Stimulated activated naive B cell treated with anti-CD40 and anti-IgM and Interleukin-4, amounts not matched to agents 10 μg/mL and 1 μg/mL and 100 μg/mL, for 72 hours (primary cell): ENCODE data around the gene AWAT2.
A peak's percentile ranks its signal among the peaks of the same experiment; 100 is the strongest.

ENCODE experiments used
- ATAC-seq, 2 donors: fragments of 150-1000 bp; cut with Tn5 transposase; replicated peaks; 2 replicates each; pipeline ENCODE4 v1.10.0; 2021; ENCODE audit warnings: moderate library complexity in 1 of 2
- DNase-seq: peaks from one replicate; pipeline ENCODE4 v3.0.0; 2021
- H3K27ac Mint-ChIP-seq: one replicate; pipeline ENCODE4 v1.8.0; 2022; ENCODE audit warnings: mild to moderate bottlenecking, mixed read lengths
- H3K27me3 Mint-ChIP-seq, 2 donors: one replicate each; pipeline ENCODE4 v1.8.0; 2022; ENCODE audit warnings: mixed read lengths in 2 of 2
- H3K36me3 Mint-ChIP-seq, 2 donors: one replicate each; pipeline ENCODE4 v1.8.0; 2022; ENCODE audit warnings: mixed read lengths in 2 of 2, mild to moderate bottlenecking in 1 of 2
- H3K4me1 Mint-ChIP-seq, 2 donors: one replicate each; pipeline ENCODE4 v1.8.0; 2022; ENCODE audit warnings: mixed read lengths in 2 of 2, mild to moderate bottlenecking in 1 of 2
- H3K4me3 Mint-ChIP-seq, 2 donors: one replicate each; pipeline ENCODE4 v1.8.0; 2022; ENCODE audit warnings: mild to moderate bottlenecking in 2 of 2, mixed read lengths in 2 of 2, moderate library complexity in 1 of 2
- H3K9me3 Mint-ChIP-seq, 2 donors: one replicate each; pipeline ENCODE4 v1.8.0; 2022; ENCODE audit warnings: mixed read lengths in 2 of 2, mild to moderate bottlenecking in 1 of 2

Gene AWAT2

GRCh38 chrX:70052895-70053615 lies 3.3 kb upstream of the AWAT2 start:
- no peak for DNase-seq
- ATAC-seq, result no peak
- H3K9me3 Mint-ChIP-seq, result no peaks in the 10 kb centered on the region
- H3K27me3 Mint-ChIP-seq, result peaks cover 7 to 33% of the 10 kb centered on the region in 2 donors
- H3K4me1 Mint-ChIP-seq, result no peaks in the 10 kb centered on the region
- no peak overlapping the region for H3K4me3 Mint-ChIP-seq
- no peaks in the 10 kb centered on the region for H3K36me3 Mint-ChIP-seq
- H3K27ac Mint-ChIP-seq, result no peak overlapping the region

GRCh38 chrX:70049406-70049805 lies 332 bp downstream of the AWAT2 start:
- no peaks in the 10 kb centered on the region for H3K9me3 Mint-ChIP-seq
- DNase-seq, result no peak

GRCh38 chrX:70046978-70047377 lies 2.8 kb downstream of the AWAT2 start:
- Mint-ChIP-seq H3K27ac (no peak overlapping the region), H3K4me1 (no peaks in the 10 kb centered on the region), H3K4me3 (no peak overlapping the region), H3K27me3 (peaks cover 0 to 8% of the 10 kb centered on the region in 2 donors), H3K36me3 (no peaks in the 10 kb centered on the region), H3K9me3 (no peaks in the 10 kb centered on the region)
- DNase-seq, result no peak
- no peak for ATAC-seq

More at GRCh38 chrX:70049406-70049805, 332 bp downstream of the AWAT2 start:
- Mint-ChIP-seq H3K27ac (no peak overlapping the region), H3K4me3 (no peak overlapping the region), H3K27me3 (peaks cover 7 to 19% of the 10 kb centered on the region in 2 donors), H3K4me1 (no peaks in the 10 kb centered on the region), H3K36me3 (no peaks in the 10 kb centered on the region)
- ATAC-seq, result no peak

GRCh38 chrX:70044541-70045245 lies 5.0 kb downstream of the AWAT2 start:
- H3K4me1 Mint-ChIP-seq, result no peaks in the 10 kb centered on the region
- H3K27ac Mint-ChIP-seq, result no peak overlapping the region
- H3K9me3 Mint-ChIP-seq, result no peaks in the 10 kb centered on the region
- no peak for DNase-seq
- no peaks in the 10 kb centered on the region for H3K36me3 Mint-ChIP-seq
- no peak for ATAC-seq
- no peak overlapping the region for H3K4me3 Mint-ChIP-seq
- peaks cover 0 to 13% of the 10 kb centered on the region in 2 donors for H3K27me3 Mint-ChIP-seq

GRCh38 chrX:70043685-70044084 lies 6.1 kb downstream of the AWAT2 start:
- Mint-ChIP-seq H3K27me3 (peaks cover 0 to 13% of the 10 kb centered on the region in 2 donors), H3K9me3 (no peaks in the 10 kb centered on the region), H3K4me1 (no peaks in the 10 kb centered on the region), H3K27ac (no peak overlapping the region), H3K36me3 (no peaks in the 10 kb centered on the region), H3K4me3 (no peak overlapping the region)
- no peak for ATAC-seq
- DNase-seq, result no peak

GRCh38 chrX:70042399-70043371 lies 7.1 kb downstream of the AWAT2 start:
- no peak for ATAC-seq
- DNase-seq, result no peak
- Mint-ChIP-seq H3K36me3 (no peaks in the 10 kb centered on the region), H3K27ac (no peak overlapping the region), H3K4me3 (no peak overlapping the region), H3K27me3 (peaks cover 0 to 19% of the 10 kb centered on the region in 2 donors), H3K9me3 (no peaks in the 10 kb centered on the region), H3K4me1 (no peaks in the 10 kb centered on the region)

GRCh38 chrX:70041993-70042392 lies 7.7 kb downstream of the AWAT2 start:
- no peaks in the 10 kb centered on the region for H3K36me3 Mint-ChIP-seq
- H3K27me3 Mint-ChIP-seq, result peaks cover 0 to 19% of the 10 kb centered on the region in 2 donors
- no peaks in the 10 kb centered on the region for H3K9me3 Mint-ChIP-seq
- no peak for ATAC-seq
- H3K4me1 Mint-ChIP-seq, result no peaks in the 10 kb centered on the region
- no peak overlapping the region for H3K4me3 Mint-ChIP-seq
- H3K27ac Mint-ChIP-seq, result no peak overlapping the region
- no peak for DNase-seq

- no peaks in the 10 kb centered on the region for H3K9me3 Mint-ChIP-seq
- H3K27me3 Mint-ChIP-seq, result peaks cover 0 to 19% of the 10 kb centered on the region in 2 donors
- H3K4me1 Mint-ChIP-seq, result no peaks in the 10 kb centered on the region
- no peaks in the 10 kb centered on the region for H3K36me3 Mint-ChIP-seq
- DNase-seq (no peak), ATAC-seq (no peak)
- H3K27ac Mint-ChIP-seq, result no peak overlapping the region
- no peak overlapping the region for H3K4me3 Mint-ChIP-seq
These were observed 10.0 kb downstream of the AWAT2 start for GRCh38 chrX:70039758-70040157.

- Mint-ChIP-seq H3K36me3 (no peaks in the 10 kb centered on the region), H3K9me3 (no peaks in the 10 kb centered on the region), H3K4me1 (peaks cover under 1 to 6% of the 10 kb centered on the region in 2 donors), H3K27me3 (peaks cover 0 to 16% of the 10 kb centered on the region in 2 donors), H3K4me3 (no peak overlapping the region), H3K27ac (no peak overlapping the region)
- DNase-seq (no peak), ATAC-seq (no peak)
These were observed 10.8 kb downstream of the AWAT2 start for GRCh38 chrX:70038951-70039350.

- no peaks in the 10 kb centered on the region for H3K9me3 Mint-ChIP-seq
- DNase-seq (no peak), ATAC-seq (no peak)
- no peak overlapping the region for H3K27ac Mint-ChIP-seq
- no peak overlapping the region for H3K4me3 Mint-ChIP-seq
- H3K27me3 Mint-ChIP-seq, result peaks cover 0 to 17% of the 10 kb centered on the region in 2 donors
- H3K36me3 Mint-ChIP-seq, result no peaks in the 10 kb centered on the region
- H3K4me1 Mint-ChIP-seq, result peaks cover 2 to 8% of the 10 kb centered on the region in 2 donors
These were observed 11.2 kb downstream of the AWAT2 start for GRCh38 chrX:70038515-70038914.

- Mint-ChIP-seq H3K4me1 (peaks cover 4 to 8% of the 10 kb centered on the region in 2 donors), H3K36me3 (no peaks in the 10 kb centered on the region), H3K4me3 (no peak overlapping the region), H3K27ac (no peak overlapping the region), H3K27me3 (peaks cover 10 to 31% of the 10 kb centered on the region in 2 donors), H3K9me3 (no peaks in the 10 kb centered on the region)
- ATAC-seq (no peak), DNase-seq (no peak)
These were observed 15.1 kb downstream of the AWAT2 start for GRCh38 chrX:70034646-70035045.

- ATAC-seq (peak; percentile 38 to 49), DNase-seq (no peak)
- no peak overlapping the region for H3K27ac Mint-ChIP-seq
- H3K4me1 Mint-ChIP-seq, result peaks cover 4 to 8% of the 10 kb centered on the region in 2 donors
- no peaks in the 10 kb centered on the region for H3K9me3 Mint-ChIP-seq
- no peak overlapping the region for H3K4me3 Mint-ChIP-seq
- H3K27me3 Mint-ChIP-seq, result peaks cover 10 to 33% of the 10 kb centered on the region in 2 donors
- H3K36me3 Mint-ChIP-seq, result no peaks in the 10 kb centered on the region
These were observed 16.2 kb downstream of the AWAT2 start for GRCh38 chrX:70033348-70034051.

- DNase-seq (no peak), ATAC-seq (no peak)
- H3K9me3 Mint-ChIP-seq, result no peaks in the 10 kb centered on the region
- no peaks in the 10 kb centered on the region for H3K36me3 Mint-ChIP-seq
- H3K27ac Mint-ChIP-seq, result no peak overlapping the region
- peaks cover 10 to 34% of the 10 kb centered on the region in 2 donors for H3K27me3 Mint-ChIP-seq
- H3K4me3 Mint-ChIP-seq, result no peak overlapping the region
- peaks cover 4 to 8% of the 10 kb centered on the region in 2 donors for H3K4me1 Mint-ChIP-seq
These were observed 16.9 kb downstream of the AWAT2 start for GRCh38 chrX:70032792-70033191.
